ENCODE data around the gene RBMY1A1. TPM values are rescaled to one million over a fixed set of nuclear protein-coding genes. Genes with fewer than 3 reads are reported as not detected.
"Not testable (repeated sequence)": the region's sequence is repeated elsewhere in the genome, so short reads cannot be mapped to it uniquely, and the experiment has no call there.

The RBMY1A1 gene
- total RNA-seq (not detected), polyA plus RNA-seq (not detected)
- long read RNA-seq, donor 1: 0 reads
- long read RNA-seq, donor 2: 0 reads

DNA sequence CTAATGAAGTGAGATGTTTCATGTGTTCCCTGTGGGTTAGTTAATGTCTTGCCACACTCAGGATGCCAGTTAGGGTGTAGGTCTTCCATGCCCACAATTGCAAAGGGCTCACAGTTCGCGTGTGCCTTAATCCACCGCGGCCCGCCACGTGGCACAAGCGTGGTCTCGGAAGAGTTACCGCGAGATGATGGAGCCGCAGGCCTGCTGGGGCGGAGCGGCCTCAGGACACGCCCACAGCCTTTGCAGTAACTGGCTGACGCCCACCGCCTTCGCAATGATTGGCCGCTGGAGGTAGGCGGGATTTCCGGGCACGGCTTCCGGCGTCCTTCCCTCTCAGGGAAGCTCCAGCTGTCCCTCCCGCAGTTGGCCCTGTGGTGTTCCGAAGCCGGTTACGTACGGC, at the start of gene RBMY1A1:
RBMY1A1 (plus strand) TSS at position 301 of the 400 bp plus-strand sequence. CDS start 2,013 bp downstream, outside the sequence.
- DNase-seq; H3K9me3 ChIP-seq; H3K27me3 ChIP-seq (replicated peaks in 1 of 7); intact Hi-C loops (cut with DNase I; ENCODE audit: low total_unique reads); H3K36me3 ChIP-seq; H3K4me3 ChIP-seq; H3K4me1 ChIP-seq; H3K27ac ChIP-seq: not testable (repeated sequence)
- no CpG with 5 or more reads among the region's 28 CpGs for WGBS, 5 donors

DNA sequence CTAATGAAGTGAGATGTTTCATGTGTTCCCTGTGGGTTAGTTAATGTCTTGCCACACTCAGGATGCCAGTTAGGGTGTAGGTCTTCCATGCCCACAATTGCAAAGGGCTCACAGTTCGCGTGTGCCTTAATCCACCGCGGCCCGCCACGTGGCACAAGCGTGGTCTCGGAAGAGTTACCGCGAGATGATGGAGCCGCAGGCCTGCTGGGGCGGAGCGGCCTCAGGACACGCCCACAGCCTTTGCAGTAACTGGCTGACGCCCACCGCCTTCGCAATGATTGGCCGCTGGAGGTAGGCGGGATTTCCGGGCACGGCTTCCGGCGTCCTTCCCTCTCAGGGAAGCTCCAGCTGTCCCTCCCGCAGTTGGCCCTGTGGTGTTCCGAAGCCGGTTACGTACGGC, 23.6 kb upstream of the RBMY1A1 start, which contains the start of gene RBMY1B:
RBMY1B (plus strand) TSS at position 301 of the 400 bp plus-strand sequence. CDS start 2,013 bp downstream, outside the sequence.
- WGBS, 5 donors: no CpG with 5 or more reads among the region's 28 CpGs
- H3K4me1 ChIP-seq; H3K9me3 ChIP-seq; H3K36me3 ChIP-seq; DNase-seq; H3K27me3 ChIP-seq (replicated peaks in 1 of 7); H3K4me3 ChIP-seq; H3K27ac ChIP-seq; intact Hi-C loops (cut with DNase I; ENCODE audit: low total_unique reads): not testable (repeated sequence)

DNA sequence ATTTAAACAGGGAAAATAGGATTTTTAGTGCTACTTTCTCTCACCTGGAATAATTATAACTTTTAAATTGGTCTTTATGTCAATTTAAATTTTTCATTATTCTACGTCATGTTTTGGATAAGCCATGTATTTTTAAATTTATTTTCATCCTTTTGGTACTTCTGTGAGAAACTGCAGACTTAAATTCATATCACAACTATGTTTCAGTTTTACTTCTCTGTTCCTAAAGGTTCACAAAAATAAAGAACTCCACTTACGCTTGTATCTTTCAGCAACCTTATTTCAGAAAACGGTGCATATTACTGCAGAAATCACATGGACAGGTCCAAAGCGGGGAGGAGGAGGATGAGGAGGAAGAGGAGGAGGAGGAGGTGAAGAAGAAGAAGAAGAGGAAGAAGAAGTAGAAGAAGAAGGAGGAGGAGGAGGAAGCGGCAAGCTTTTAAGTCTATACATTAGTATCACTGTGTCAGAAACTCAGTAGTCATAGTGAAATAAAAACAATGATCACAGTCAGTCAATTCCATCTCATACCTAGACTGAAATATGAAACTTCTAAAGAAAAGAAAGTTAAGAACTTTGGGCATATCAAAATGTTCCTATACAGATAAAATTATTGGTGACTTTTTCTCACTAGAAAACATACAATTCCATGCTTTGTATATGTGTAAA, 24.8 kb downstream of the RBMY1A1 start:
- H3K27ac ChIP-seq; H3K9me3 ChIP-seq; DNase-seq; H3K4me1 ChIP-seq; intact Hi-C loops (cut with DNase I; ENCODE audit: low total_unique reads); H3K36me3 ChIP-seq; H3K4me3 ChIP-seq; H3K27me3 ChIP-seq (replicated peaks in 1 of 7): not testable (repeated sequence)
- no CpG with 5 or more reads among the region's 5 CpGs for WGBS, 5 donors

DNA sequence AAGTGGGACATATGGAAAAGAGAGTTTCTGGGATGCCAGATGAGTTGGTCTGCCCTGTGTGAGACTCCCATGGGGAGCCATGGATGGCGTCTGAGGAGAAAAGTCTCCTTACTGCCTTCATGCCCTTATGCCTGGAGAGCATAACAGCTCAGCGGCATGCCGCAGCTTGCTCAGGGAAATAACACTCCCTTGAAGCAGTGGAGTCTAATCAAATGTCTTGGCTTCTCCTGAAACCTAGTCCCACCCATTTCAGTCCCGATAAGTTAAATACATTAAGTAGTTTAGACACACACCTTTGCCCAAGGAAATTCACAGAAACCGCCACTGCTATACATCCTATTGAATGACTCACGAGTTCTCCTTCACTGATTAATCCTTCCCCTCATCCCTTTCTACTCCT, 50.8 kb downstream of the RBMY1A1 start:
- Histone ChIP-seq H3K9me3 (no peaks in the 10 kb centered on the region), H3K36me3 (no peaks in the 10 kb centered on the region), H3K4me1 (no peaks in the 10 kb centered on the region), H3K4me3 (no peak overlapping the region), H3K27me3 (replicated peaks in 1 of 7) (no peaks in the 10 kb centered on the region), H3K27ac (no peak overlapping the region)
- TF ChIP-seq POLR2A (IDR thresholded peaks at IDR 0.05): no peak
- no peak for TF ChIP-seq POLR2AphosphoS5 (IDR thresholded peaks at IDR 0.05)
- TF ChIP-seq, protein P1, sequence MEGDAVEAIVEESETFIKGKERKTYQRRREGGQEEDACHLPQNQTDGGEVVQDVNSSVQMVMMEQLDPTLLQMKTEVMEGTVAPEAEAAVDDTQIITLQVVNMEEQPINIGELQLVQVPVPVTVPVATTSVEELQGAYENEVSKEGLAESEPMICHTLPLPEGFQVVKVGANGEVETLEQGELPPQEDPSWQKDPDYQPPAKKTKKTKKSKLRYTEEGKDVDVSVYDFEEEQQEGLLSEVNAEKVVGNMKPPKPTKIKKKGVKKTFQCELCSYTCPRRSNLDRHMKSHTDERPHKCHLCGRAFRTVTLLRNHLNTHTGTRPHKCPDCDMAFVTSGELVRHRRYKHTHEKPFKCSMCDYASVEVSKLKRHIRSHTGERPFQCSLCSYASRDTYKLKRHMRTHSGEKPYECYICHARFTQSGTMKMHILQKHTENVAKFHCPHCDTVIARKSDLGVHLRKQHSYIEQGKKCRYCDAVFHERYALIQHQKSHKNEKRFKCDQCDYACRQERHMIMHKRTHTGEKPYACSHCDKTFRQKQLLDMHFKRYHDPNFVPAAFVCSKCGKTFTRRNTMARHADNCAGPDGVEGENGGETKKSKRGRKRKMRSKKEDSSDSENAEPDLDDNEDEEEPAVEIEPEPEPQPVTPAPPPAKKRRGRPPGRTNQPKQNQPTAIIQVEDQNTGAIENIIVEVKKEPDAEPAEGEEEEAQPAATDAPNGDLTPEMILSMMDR (IDR thresholded peaks at IDR 0.05 in 8 of 11, conservative IDR thresholded peaks at IDR 0.05 in 3 of 11): no peak
- intact Hi-C loops (cut with DNase I; ENCODE audit: low total_unique reads): no loop called here
- DNase-seq: no peak
- WGBS, 5 donors: 82 to 92% (median 87%) methylated on average over 6 of the region's 6 CpGs; no CpG with 5 or more reads in 2 of the 5 donors

DNA sequence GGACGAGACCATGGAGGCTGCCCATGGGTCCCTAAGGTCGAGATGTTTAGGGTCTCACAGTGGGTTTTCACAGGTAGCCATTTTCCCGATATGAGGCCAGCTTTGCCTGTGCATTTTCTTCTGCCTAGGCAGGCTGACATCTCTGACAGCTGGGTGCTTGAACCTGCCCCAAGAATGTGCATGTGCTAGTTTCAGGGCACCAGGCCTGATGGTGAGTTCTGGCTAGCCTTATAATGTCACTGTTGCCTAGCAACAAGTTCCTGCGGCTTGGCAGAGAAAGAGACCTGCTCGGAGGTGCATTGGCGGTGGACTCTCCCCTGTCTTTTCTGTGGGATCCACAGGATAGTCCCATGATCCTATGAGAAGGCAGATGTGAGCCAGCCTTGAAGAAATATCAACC, 51.8 kb downstream of the RBMY1A1 start:
- H3K36me3 ChIP-seq; DNase-seq; H3K4me3 ChIP-seq; H3K27me3 ChIP-seq (replicated peaks in 1 of 7); H3K4me1 ChIP-seq; H3K9me3 ChIP-seq; intact Hi-C loops (cut with DNase I; ENCODE audit: low total_unique reads); H3K27ac ChIP-seq: not testable (repeated sequence)
- 84 to 100% (median 91%) methylated on average over 4 to 6 of the region's 6 CpGs; no CpG with 5 or more reads in 2 of the 5 donors for WGBS, 5 donors

DNA sequence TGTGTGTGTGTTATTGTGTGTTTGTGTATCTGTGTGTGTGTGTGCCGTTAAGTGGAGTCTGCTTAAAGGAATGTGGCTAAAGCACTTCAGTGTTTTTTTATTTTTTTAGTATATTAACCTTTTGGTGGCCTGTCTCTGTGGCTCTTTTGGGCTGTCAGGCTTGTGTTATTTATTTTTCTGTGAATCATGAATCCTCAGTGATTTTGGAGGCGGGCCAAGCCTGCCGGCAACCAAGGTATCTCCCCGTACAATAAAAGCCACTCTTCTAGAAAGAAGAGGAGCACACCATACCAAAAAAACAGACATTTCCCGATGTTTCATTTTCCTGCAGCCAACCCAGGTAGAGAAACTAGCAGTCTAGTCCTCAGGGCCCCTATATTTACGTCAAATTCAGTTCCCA, 57.4 kb downstream of the RBMY1A1 start:
- H3K36me3 ChIP-seq: no peaks in the 10 kb centered on the region
- H3K4me1 ChIP-seq: no peaks in the 10 kb centered on the region
- H3K4me3 ChIP-seq: no peak overlapping the region
- no peak for DNase-seq
- H3K27ac ChIP-seq: no peak overlapping the region
- H3K9me3 ChIP-seq: no peaks in the 10 kb centered on the region
- TF ChIP-seq, protein P1 (IDR thresholded peaks at IDR 0.05 in 8 of 11, conservative IDR thresholded peaks at IDR 0.05 in 3 of 11): no peak
- no peak for TF ChIP-seq POLR2AphosphoS5 (IDR thresholded peaks at IDR 0.05)
- TF ChIP-seq POLR2A (IDR thresholded peaks at IDR 0.05): no peak
- WGBS, 5 donors: 59 to 74% (median 69%) methylated on average over 6 of the region's 6 CpGs; no CpG with 5 or more reads in 2 of the 5 donors
- H3K27me3 ChIP-seq (replicated peaks in 1 of 7): no peaks in the 10 kb centered on the region
- intact Hi-C loops (cut with DNase I; ENCODE audit: low total_unique reads): no loop called here

DNA sequence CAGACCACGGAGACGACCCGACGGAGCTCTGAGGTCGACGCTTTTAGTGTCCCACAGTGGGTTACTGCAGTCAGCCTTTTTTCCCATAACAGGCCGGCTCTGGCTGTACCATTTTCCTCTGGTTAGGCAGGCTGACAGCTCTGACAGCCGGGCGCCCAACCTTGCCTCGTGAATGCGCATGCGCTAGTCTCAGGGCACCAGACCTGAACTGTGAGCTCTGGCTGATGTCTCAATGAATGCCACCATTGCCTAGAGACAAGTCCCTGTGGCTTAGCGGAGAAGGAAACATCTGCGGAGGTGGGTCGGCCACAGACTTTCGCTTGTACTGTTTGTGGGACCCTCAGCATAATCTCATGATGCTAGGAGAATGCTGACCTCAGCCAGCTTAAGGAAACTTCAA, 61.6 kb downstream of the RBMY1A1 start:
- intact Hi-C loops (cut with DNase I; ENCODE audit: low total_unique reads); H3K36me3 ChIP-seq; H3K9me3 ChIP-seq; H3K4me3 ChIP-seq; H3K27ac ChIP-seq; H3K4me1 ChIP-seq; H3K27me3 ChIP-seq (replicated peaks in 1 of 7); DNase-seq: not testable (repeated sequence)
- WGBS, 5 donors: 43 to 65% (median 51%) methylated on average over 6 to 16 of the region's 16 CpGs; no CpG with 5 or more reads in 2 of the 5 donors
